Glutamatergic neuron (in vitro differentiated cells): ENCODE data around the gene HOXD10. TPM values are rescaled to one million over a fixed set of nuclear protein-coding genes. Genes with fewer than 3 reads are reported as not detected.
A peak's percentile ranks its signal among the peaks of the same experiment; 100 is the strongest.

Experiments
- DNase-seq: peaks from one replicate; pipeline ENCODE4 v3.0.0; 2022
- H3K27ac Mint-ChIP-seq: one replicate; pipeline ENCODE4 v1.8.0; 2020; ENCODE audit warnings: mild to moderate bottlenecking, mixed read lengths, inconsistent platforms; ENCODE audit not compliant: unreplicated experiment
- H3K27me3 Mint-ChIP-seq: one replicate; pipeline ENCODE4 v1.8.0; 2020; ENCODE audit warnings: mild to moderate bottlenecking, moderate library complexity, mixed read lengths, inconsistent platforms; ENCODE audit not compliant: unreplicated experiment
- H3K36me3 Mint-ChIP-seq: one replicate; pipeline ENCODE4 v1.8.0; 2020; ENCODE audit warnings: mild to moderate bottlenecking, mixed read lengths, inconsistent platforms; ENCODE audit not compliant: unreplicated experiment
- H3K4me1 Mint-ChIP-seq: one replicate; pipeline ENCODE4 v1.8.0; 2020; ENCODE audit warnings: mild to moderate bottlenecking, low read depth, mixed read lengths, inconsistent platforms; ENCODE audit not compliant: unreplicated experiment
- H3K4me3 Mint-ChIP-seq: one replicate; pipeline ENCODE4 v1.8.0; 2020; ENCODE audit warnings: mild to moderate bottlenecking, mixed read lengths, inconsistent platforms; ENCODE audit not compliant: unreplicated experiment
- H3K9me3 Mint-ChIP-seq: one replicate; pipeline ENCODE4 v1.8.0; 2020; ENCODE audit warnings: mild to moderate bottlenecking, moderate library complexity, mixed read lengths, inconsistent platforms; ENCODE audit not compliant: unreplicated experiment
- total RNA-seq: library from RNA; stranded (reverse); fragmentation: NEBNext Ultra II Directional; extraction: Animal tissue kit (Norgen Biotek cat#: 25700); gene quantifications from one replicate; pipeline ENCODE4 v1.2.1, GENCODE V29; 2021; ENCODE audit not compliant: unreplicated experiment
- TF ChIP-seq, protein P1 (sequence below): fragments of 200-600 bp; sonication (generic); IDR thresholded peaks from one replicate; pipeline ENCODE4 v1.5.0; 2021; ENCODE audit not compliant: partially characterized antibody, unreplicated experiment

The HOXD10 gene
- total RNA-seq, 1 donor from 2014 or later, result not detected

DNA sequence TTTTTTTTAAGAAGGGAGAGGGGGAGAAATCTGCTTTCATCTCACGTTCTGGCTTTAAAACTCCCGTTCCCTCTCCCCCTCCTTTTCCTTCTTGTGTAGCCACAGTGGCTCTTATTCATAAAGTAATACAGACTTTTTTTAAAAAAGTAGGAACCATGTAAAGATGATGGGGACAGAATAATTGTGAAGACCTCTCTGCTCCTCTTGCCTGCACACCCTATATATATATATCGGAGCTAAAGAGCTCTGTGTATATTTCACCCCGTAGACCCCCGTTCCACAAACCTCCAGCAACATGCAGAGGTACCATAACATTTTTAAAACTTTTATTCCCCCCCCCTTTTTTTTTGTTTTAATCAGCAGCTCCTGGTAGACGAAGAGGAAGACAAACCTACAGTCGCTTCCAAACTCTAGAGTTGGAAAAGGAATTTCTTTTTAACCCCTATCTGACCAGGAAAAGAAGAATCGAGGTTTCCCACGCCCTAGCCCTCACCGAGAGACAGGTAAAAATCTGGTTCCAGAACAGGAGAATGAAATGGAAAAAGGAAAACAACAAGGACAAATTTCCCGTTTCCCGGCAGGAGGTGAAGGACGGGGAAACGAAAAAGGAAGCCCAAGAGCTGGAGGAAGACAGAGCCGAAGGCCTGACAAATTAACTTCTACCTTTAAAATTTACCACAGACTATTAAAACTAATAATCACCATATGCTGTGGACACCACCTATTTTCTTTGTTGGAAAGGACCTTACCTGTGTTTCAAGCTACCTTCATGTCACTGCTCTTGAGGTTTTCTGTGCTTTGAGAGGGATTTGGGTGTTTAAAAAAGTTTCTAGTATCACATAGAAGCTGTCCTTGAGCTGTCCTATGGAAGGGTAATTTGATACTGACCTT is 14.6 kb downstream of the HOXD10 start:
- Mint-ChIP-seq H3K9me3 (peaks cover 25% of the 10 kb centered on the region), H3K36me3 (no peaks in the 10 kb centered on the region), H3K27ac (no peak overlapping the region), H3K4me1 (peaks cover 7% of the 10 kb centered on the region), H3K27me3 (peaks cover 57% of the 10 kb centered on the region), H3K4me3 (peak overlapping the region; percentile 82)
- TF ChIP-seq, protein P1, sequence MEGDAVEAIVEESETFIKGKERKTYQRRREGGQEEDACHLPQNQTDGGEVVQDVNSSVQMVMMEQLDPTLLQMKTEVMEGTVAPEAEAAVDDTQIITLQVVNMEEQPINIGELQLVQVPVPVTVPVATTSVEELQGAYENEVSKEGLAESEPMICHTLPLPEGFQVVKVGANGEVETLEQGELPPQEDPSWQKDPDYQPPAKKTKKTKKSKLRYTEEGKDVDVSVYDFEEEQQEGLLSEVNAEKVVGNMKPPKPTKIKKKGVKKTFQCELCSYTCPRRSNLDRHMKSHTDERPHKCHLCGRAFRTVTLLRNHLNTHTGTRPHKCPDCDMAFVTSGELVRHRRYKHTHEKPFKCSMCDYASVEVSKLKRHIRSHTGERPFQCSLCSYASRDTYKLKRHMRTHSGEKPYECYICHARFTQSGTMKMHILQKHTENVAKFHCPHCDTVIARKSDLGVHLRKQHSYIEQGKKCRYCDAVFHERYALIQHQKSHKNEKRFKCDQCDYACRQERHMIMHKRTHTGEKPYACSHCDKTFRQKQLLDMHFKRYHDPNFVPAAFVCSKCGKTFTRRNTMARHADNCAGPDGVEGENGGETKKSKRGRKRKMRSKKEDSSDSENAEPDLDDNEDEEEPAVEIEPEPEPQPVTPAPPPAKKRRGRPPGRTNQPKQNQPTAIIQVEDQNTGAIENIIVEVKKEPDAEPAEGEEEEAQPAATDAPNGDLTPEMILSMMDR, result no peak
- DNase-seq, result no peak

DNA sequence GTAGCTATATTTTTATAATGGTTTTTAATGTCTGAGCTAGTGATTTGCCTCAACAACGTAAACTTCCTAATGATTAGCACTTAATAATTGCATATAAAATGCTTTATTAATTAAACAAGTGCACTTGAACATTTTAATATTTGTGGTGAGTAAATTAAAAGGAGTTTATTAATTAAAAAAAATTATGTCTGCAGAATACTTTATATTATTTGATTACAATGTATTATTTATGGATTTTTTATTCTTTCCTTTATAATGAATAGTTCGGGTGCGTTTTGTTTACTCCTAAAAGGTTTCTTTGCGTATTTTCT is 15.2 kb downstream of the HOXD10 start:
- no peaks in the 10 kb centered on the region for H3K36me3 Mint-ChIP-seq
- peak overlapping the region; percentile 38 for H3K4me3 Mint-ChIP-seq
- peaks cover 27% of the 10 kb centered on the region for H3K9me3 Mint-ChIP-seq

DNA sequence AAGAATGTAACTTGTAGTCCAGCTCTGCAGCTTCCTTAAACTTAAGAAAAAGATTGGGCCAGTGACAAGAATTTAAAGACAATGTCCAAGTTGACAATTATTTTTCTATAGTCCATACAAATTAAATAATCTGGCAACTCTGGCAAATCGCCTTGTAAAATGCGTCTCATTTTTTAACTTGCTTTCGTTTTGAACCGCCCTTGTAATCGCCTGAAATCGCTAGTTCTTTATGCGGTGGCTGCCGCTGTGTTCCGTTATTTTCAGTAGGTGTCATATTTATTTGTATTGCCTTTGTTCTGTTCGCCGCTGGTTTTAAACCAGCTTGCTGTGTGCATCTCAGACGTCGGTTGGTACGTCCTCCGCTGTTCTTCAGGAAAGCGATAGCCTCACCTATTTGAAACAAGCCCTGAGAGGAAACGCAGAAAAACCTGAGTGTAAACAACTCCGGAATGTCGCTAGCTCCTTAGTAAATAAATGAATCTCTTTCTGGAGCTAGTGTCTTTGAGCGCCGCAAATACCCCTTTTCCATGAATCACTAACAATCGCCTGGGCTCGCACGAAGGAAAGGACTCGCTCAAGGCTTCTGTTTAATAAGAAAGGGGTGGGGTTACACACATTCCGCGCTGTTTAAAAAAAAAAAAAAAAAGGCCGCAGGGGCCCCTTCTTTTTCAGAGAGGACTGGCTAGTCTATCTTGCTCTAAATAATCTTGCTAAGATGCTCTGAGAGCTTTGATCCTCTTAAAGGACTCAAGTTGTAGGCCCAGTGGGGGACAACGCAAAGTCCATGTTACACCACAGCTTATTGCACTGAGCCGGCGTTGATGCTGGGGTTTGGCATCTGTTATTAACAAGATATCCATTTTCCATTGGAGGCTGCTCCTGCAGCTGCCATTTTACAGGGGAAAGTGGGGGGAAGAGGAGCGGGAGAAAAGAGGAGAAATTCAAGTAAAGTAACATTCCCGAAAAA is 15.9 kb downstream of the HOXD10 start:
- Mint-ChIP-seq H3K27ac (no peak overlapping the region), H3K4me1 (peaks cover 7% of the 10 kb centered on the region), H3K36me3 (no peaks in the 10 kb centered on the region), H3K9me3 (peaks cover 30% of the 10 kb centered on the region), H3K4me3 (no peak overlapping the region), H3K27me3 (peaks cover 63% of the 10 kb centered on the region)
- TF ChIP-seq, protein P1, result no peak
- DNase-seq, result no peak

More for the DNA sequence above, 15.2 kb downstream of the HOXD10 start:
- Mint-ChIP-seq H3K4me1 (peaks cover 7% of the 10 kb centered on the region), H3K27ac (no peak overlapping the region), H3K27me3 (peaks cover 56% of the 10 kb centered on the region)
- TF ChIP-seq, protein P1, result no peak
- no peak for DNase-seq

DNA sequence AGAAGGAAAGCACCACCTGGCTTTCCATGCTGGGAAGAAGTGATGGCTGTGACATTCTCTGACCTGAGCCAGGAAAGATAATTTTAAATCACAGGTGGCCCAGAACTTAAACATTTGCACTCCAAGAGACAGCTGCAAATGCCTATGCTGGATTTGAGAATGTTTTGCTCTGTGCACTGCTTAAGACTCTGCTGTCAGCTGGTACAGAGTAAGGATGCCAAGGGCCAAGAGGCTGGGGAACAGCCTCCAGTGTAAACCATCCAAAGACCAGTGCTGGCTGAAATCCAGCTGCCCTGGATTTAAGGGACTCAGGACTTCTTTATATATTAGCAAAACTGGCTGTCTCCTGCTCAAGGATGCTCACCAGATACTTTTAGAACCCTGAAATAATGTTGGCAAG is 16.8 kb downstream of the HOXD10 start:
- Mint-ChIP-seq H3K36me3 (peaks cover 3% of the 10 kb centered on the region), H3K4me1 (peaks cover 2% of the 10 kb centered on the region), H3K27ac (no peak overlapping the region), H3K27me3 (peaks cover 62% of the 10 kb centered on the region), H3K4me3 (no peak overlapping the region), H3K9me3 (peaks cover 28% of the 10 kb centered on the region)
- no peak for DNase-seq
- TF ChIP-seq, protein P1, result no peak

DNA sequence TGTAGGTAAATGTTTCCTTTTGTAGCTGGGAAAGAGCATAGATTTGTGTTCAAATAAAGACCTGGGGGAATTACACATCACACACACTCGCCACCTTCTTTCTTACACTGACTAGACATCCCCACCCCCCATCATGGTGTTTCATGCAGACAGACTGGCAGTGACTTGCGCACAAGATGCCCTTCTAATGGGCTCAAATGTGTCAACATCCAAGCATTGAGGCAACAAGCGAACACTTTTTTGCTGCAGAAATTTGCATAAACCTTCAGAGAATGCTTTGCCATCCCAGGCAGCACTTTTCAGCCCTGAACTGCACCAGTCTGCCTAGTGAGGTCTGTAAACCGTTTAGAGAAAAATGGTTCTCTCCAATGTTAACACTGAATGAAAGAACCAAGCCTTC is 17.5 kb downstream of the HOXD10 start:
- peaks cover 5% of the 10 kb centered on the region for H3K36me3 Mint-ChIP-seq
- no peak overlapping the region for H3K27ac Mint-ChIP-seq
- TF ChIP-seq, protein P1, result no peak
- no peak overlapping the region for H3K4me3 Mint-ChIP-seq
- no peak for DNase-seq
- peaks cover 30% of the 10 kb centered on the region for H3K9me3 Mint-ChIP-seq
- peaks cover 2% of the 10 kb centered on the region for H3K4me1 Mint-ChIP-seq
- peaks cover 63% of the 10 kb centered on the region for H3K27me3 Mint-ChIP-seq
